H1 (cell line): Measurements from ENCODE around the gene FBXW5. TPM values are rescaled to one million over a fixed set of nuclear protein-coding genes. Genes with fewer than 3 reads are reported as not detected.
A peak's percentile ranks its signal among the peaks of the same experiment; 100 is the strongest.

Source experiments
- CTCF ChIA-PET: fragments of 300-600 bp; sonication (Branson Sonifier 250); formaldehyde crosslinking; loops from one replicate; lab custom pipeline; 2021; ENCODE audit not compliant: partially characterized antibody; lab: Charles Lee
- POLR2A ChIA-PET: fragments of 300-600 bp; sonication (Branson Sonifier 250); formaldehyde crosslinking; loops from one replicate; lab custom pipeline; 2021; ENCODE audit warnings: inconsistent platforms; ENCODE audit not compliant: partially characterized antibody; lab: Charles Lee
- DNase-seq, 2 experiments: peaks; one replicate each; pipeline versions ENCODE4 v3.0.0 to v3.0.0-alpha.2; 2010 to 2022; ENCODE audit warnings: low spot score in 2 of 2, low read depth in 1 of 2, mixed read lengths in 1 of 2
- FAIRE-seq: peaks from 2 replicates; lab custom pipeline; 2011; peaks lifted over from hg19 to GRCh38; lab: Jason Lieb, UNC
- H2AFZ ChIP-seq: 2 replicates; pipeline ENCODE4 v1.8.1; 2012; ENCODE audit warnings: low read length, inconsistent platforms
- H2AK5ac ChIP-seq: 2 replicates; pipeline ENCODE4 v1.6.1; 2013; ENCODE audit warnings: low read depth, low read length
- H2BK120ac ChIP-seq: replicated peaks from 2 replicates; pipeline ENCODE3; 2013; ENCODE audit warnings: low read depth, low read length, inconsistent platforms
- H2BK12ac ChIP-seq: 2 replicates; pipeline ENCODE4 v1.6.1; 2013; ENCODE audit warnings: low read depth, low read length
- H2BK15ac ChIP-seq: 2 replicates; pipeline ENCODE4 v1.6.1; 2013; ENCODE audit warnings: low read length
- H2BK20ac ChIP-seq: 2 replicates; pipeline ENCODE4 v1.6.1; 2013; ENCODE audit warnings: low read length
- H2BK5ac ChIP-seq: 2 replicates; pipeline ENCODE4 v1.6.1; 2013; ENCODE audit warnings: low read depth, low read length
- H3K14ac ChIP-seq: 2 replicates; pipeline ENCODE4 v1.6.1; 2013; ENCODE audit warnings: inconsistent platforms; ENCODE audit not compliant: insufficient read length
- H3K18ac ChIP-seq: 2 replicates; pipeline ENCODE4 v1.6.1; 2013; ENCODE audit warnings: low read length; ENCODE audit errors: extremely low read depth
- H3K23ac ChIP-seq: 2 replicates; pipeline ENCODE4 v1.6.1; 2013; ENCODE audit warnings: inconsistent platforms; ENCODE audit not compliant: insufficient read length
- H3K23me2 ChIP-seq: 2 replicates; pipeline ENCODE4 v1.6.1; 2013; ENCODE audit warnings: low read depth, low read length
- H3K27ac ChIP-seq: 2 replicates; pipeline ENCODE4 v1.6.1; 2011; ENCODE audit warnings: low read depth, low read length, inconsistent platforms
- H3K27me3 ChIP-seq, 4 experiments: replicated peaks in 1 of 4; 1 replicate in 1 of 4; 2 replicates in 3 of 4; pipeline versions ENCODE4 v1.6.1 to v1.8.1; 2011 to 2013; ENCODE audit warnings: low read length in 3 of 4, mild to moderate bottlenecking in 3 of 4, inconsistent platforms in 2 of 4, mixed read lengths in 2 of 4, moderate library complexity in 1 of 4; ENCODE audit not compliant: control insufficient read depth in 3 of 4, insufficient read depth in 3 of 4; ENCODE audit errors: extremely low read depth in 1 of 4
- H3K36me3 ChIP-seq, 4 experiments: 2 replicates each; pipeline versions ENCODE4 v1.6.1 to v1.8.1; 2011 to 2013; ENCODE audit warnings: mild to moderate bottlenecking in 4 of 4, low read length in 3 of 4, moderate library complexity in 2 of 4, control low read depth in 1 of 4, inconsistent platforms in 1 of 4; ENCODE audit not compliant: insufficient read depth in 4 of 4, control insufficient read depth in 2 of 4
- H3K4ac ChIP-seq: replicated peaks from 2 replicates; pipeline ENCODE3; 2013; ENCODE audit warnings: low read length, low read depth, mixed read lengths, inconsistent platforms; ENCODE audit not compliant: insufficient read length
- H3K4me1 ChIP-seq, 4 experiments: replicated peaks in 1 of 4; 1 replicate in 1 of 4; 2 replicates in 3 of 4; pipeline versions ENCODE4 v1.6.1 to v1.8.1; 2011 to 2013; ENCODE audit warnings: low read length in 3 of 4, inconsistent platforms in 2 of 4, mixed read lengths in 1 of 4; ENCODE audit not compliant: insufficient read depth in 4 of 4, control insufficient read depth in 3 of 4
- H3K4me2 ChIP-seq, 2 experiments: 2 replicates each; pipeline versions ENCODE4 v1.6.1 to v1.8.1; 2011 to 2013; ENCODE audit warnings: low read depth in 2 of 2, low read length in 2 of 2, control low read depth in 1 of 2, inconsistent platforms in 1 of 2, mild to moderate bottlenecking in 1 of 2; ENCODE audit not compliant: insufficient read depth in 1 of 2
- H3K4me3 ChIP-seq, 4 experiments: fragments of 200-600, 300-600 bp in 1 of 4; sonication (generic), shearing (Covaris generic), sonication (Bioruptor Twin) in 1 of 4; 2 replicates each; pipeline versions ENCODE4 v1.5.1 to v1.8.1; 2011 to 2016; ENCODE audit warnings: low read length in 4 of 4, low read depth in 3 of 4, control low read depth in 2 of 4, inconsistent platforms in 2 of 4, mild to moderate bottlenecking in 2 of 4, mixed read lengths in 1 of 4, moderate library complexity in 1 of 4; ENCODE audit not compliant: insufficient read depth in 2 of 4; ENCODE audit errors: extremely low read depth in 1 of 4
- H3K56ac ChIP-seq: replicated peaks from 2 replicates; pipeline ENCODE3; 2013; ENCODE audit warnings: low read depth, mild to moderate bottlenecking, mixed read lengths, low read length, inconsistent platforms; ENCODE audit not compliant: insufficient read length
- H3K79me1 ChIP-seq: 2 replicates; pipeline ENCODE4 v1.6.1; 2013; ENCODE audit warnings: low read depth, low read length, control low read depth
- H3K79me2 ChIP-seq, 2 experiments: 2 replicates each; pipeline versions ENCODE4 v1.6.1 to v1.8.1; 2012 to 2013; ENCODE audit warnings: low read length in 2 of 2, mild to moderate bottlenecking in 2 of 2, inconsistent platforms in 1 of 2; ENCODE audit not compliant: insufficient read depth in 2 of 2, control insufficient read depth in 1 of 2
- H3K9ac ChIP-seq, 4 experiments: replicated peaks in 1 of 4; 1 replicate in 1 of 4; 2 replicates in 3 of 4; pipeline versions ENCODE4 v1.6.1 to v1.8.1; 2011 to 2013; ENCODE audit warnings: low read depth in 3 of 4, low read length in 3 of 4, control low read depth in 2 of 4, mild to moderate bottlenecking in 2 of 4, moderate library complexity in 2 of 4, inconsistent platforms in 1 of 4; ENCODE audit errors: extremely low read depth in 1 of 4
- H3K9me3 ChIP-seq, 2 experiments: 2 replicates each; pipeline versions ENCODE4 v1.6.1 to v1.8.1; 2012 to 2013; ENCODE audit warnings: mild to moderate bottlenecking in 2 of 2, moderate library complexity in 2 of 2, control low read depth in 1 of 2, inconsistent platforms in 1 of 2, low read depth in 1 of 2, low read length in 1 of 2, mixed read lengths in 1 of 2; ENCODE audit not compliant: insufficient read depth in 2 of 2
- H4K20me1 ChIP-seq, 2 experiments: replicated peaks in 1 of 2; 2 replicates each; pipeline versions ENCODE3 to v1.8.1; 2011 to 2013; ENCODE audit warnings: inconsistent platforms in 2 of 2, low read length in 2 of 2, mild to moderate bottlenecking in 1 of 2; ENCODE audit not compliant: insufficient read depth in 2 of 2, control insufficient read depth in 1 of 2
- H4K5ac ChIP-seq: 2 replicates; pipeline ENCODE4 v1.6.1; 2013; ENCODE audit warnings: low read length, low read depth, mixed read lengths, inconsistent platforms; ENCODE audit not compliant: insufficient read length
- H4K8ac ChIP-seq: 2 replicates; pipeline ENCODE4 v1.8.0; 2013; ENCODE audit warnings: mild to moderate bottlenecking, moderate library complexity, low read length, inconsistent platforms; ENCODE audit not compliant: insufficient read depth; ENCODE audit errors: extremely low read depth
- H4K91ac ChIP-seq: replicated peaks from 2 replicates; pipeline ENCODE3; 2013; ENCODE audit warnings: low read length, mixed read lengths, inconsistent platforms; ENCODE audit not compliant: insufficient read length
- CREB1 ChIP-seq: IDR thresholded peaks from 2 replicates; pipeline ENCODE4 v1.6.1; 2012; ENCODE audit warnings: inconsistent platforms
- TEAD4 ChIP-seq: IDR thresholded peaks from 2 replicates; pipeline ENCODE4 v1.6.1; 2012; ENCODE audit warnings: low read depth, low read length, inconsistent platforms, mixed read lengths
- WGBS, 2 experiments: shearing (Covaris generic) in 1 of 2; methylation state at CpG; one replicate each; pipeline versions ENCODE4 v1.1.6 to v1.1.7; 2013 to 2015; ENCODE audit warnings: low lambda C conversion rate in 2 of 2, mixed read lengths in 2 of 2, inconsistent platforms in 1 of 2, low coverage in 1 of 2, missing lambda C conversion rate in 1 of 2; ENCODE audit not compliant: insufficient replicate concordance in 2 of 2, insufficient coverage in 1 of 2, insufficient read length in 1 of 2; ENCODE audit errors: extremely low coverage in 1 of 2, missing lambda C conversion rate in 1 of 2; 5-methylcytosine and 5-hydroxymethylcytosine counted together
- polyA plus RNA-seq, 7 experiments: library from polyadenylated mRNA; depleted of rRNA in 3 of 7; stranded (reverse) in 5 of 7; unstranded in 2 of 7; fragments of >200 nt in 5 of 7; fragments of 200-250 nt in 2 of 7; gene quantifications; 1 replicate in 5 of 7; 2 replicates in 1 of 7; 4 replicates in 1 of 7; pipeline versions ENCODE4 v1.2.1 to v1.2.3, GENCODE V29; 2011 to 2013; ENCODE audit warnings: missing spikeins in 2 of 7, mixed read lengths in 2 of 7
- total RNA-seq: library from RNA; stranded (reverse); fragmentation: NEBNext Ultra II Directional; extraction: Animal tissue kit (Norgen Biotek cat#: 25700); gene quantifications from 2 replicates; pipeline ENCODE4 v1.2.1, GENCODE V29; 2021

FBXW5 gene
- total and polyA plus RNA-seq, 2 of the 8 experiments (the other 6 are each of a cell fraction or from before 2014, with no cell fraction given) = 49.0 to 71.0 TPM

- Histone ChIP-seq H3K4me1 (peaks cover 0 to 20% (median 11%) of the 10 kb centered on the region in 4 experiments; a peak in 6 of 7 replicates), H3K27ac (no peak overlapping the region), H3K79me1 (no peaks in the 10 kb centered on the region), H3K4ac (no peak overlapping the region), H2AK5ac (no peak overlapping the region), H4K8ac (peak overlapping the region; percentile 65; the same call in 1 of the 2 replicates), H3K14ac (no peak overlapping the region), H2BK12ac (no peak overlapping the region), H3K4me3 (peak overlapping the region; percentile 46 to 89 (median 74)), H4K5ac (no peak overlapping the region), H2BK15ac (no peak overlapping the region), H3K27me3 (peaks cover 0 to 13% (median 10%) of the 10 kb centered on the region in 4 experiments; a peak in 3 of 7 replicates), H3K4me2 (peak overlapping the region; percentile 75 to 82), H3K23me2 (peaks cover 17% of the 10 kb centered on the region), H2BK120ac (no peak overlapping the region), H2AFZ (no peak overlapping the region), H3K9ac (peak overlapping the region in 1 of 4 experiments; percentile 52; a peak in 4 of 7 replicates), H3K79me2 (no peaks in the 10 kb centered on the region), H3K56ac (no peak overlapping the region), H4K91ac (no peak overlapping the region), H3K23ac (no peak overlapping the region), H2BK5ac (peak overlapping the region; percentile 44; the same call in 1 of the 2 replicates), H4K20me1 (peaks cover 0 to 2% of the 10 kb centered on the region in 2 experiments), H3K36me3 (peaks cover 0 to 2% (median 0%) of the 10 kb centered on the region in 4 experiments; a peak in 1 of 8 replicates), H3K9me3 (peaks cover 6% of the 10 kb centered on the region in 2 experiments; a peak in 2 of 4 replicates), H3K18ac (no peak overlapping the region), H2BK20ac (no peak overlapping the region)
- no peak for FAIRE-seq
- ChIA-PET CTCF (interaction anchor here (0.8 to 6.3 kb wide), 14 partner anchors 11 to 223 kb away, joined by 3 to 31 read pairs (median 4); partner anchors contain the start of genes ABCA2, FUT7 and PTGDS), POLR2A (interaction anchor here (0.7 to 1.7 kb wide), 6 partner anchors 15 to 225 kb away, joined by 3 to 4 read pairs (median 4); no protein-coding TSS in a partner anchor)
- 50% methylated on average over 18 of the region's 18 CpGs; no CpG with 5 or more reads in 1 of the 2 experiments for WGBS, 2 experiments
- TF ChIP-seq TEAD4 (no peak), CREB1 (0 out of 2 replicates have a peak, but pooled peaks have one; percentile 0)
- DNase-seq = no peak
Measured at GRCh38 chr9:136992819-136993369, 48.4 kb upstream of the FBXW5 start.
